ENCODE results near the gene ATRIP. TPM values are rescaled to one million over a fixed set of nuclear protein-coding genes. Genes with fewer than 3 reads are reported as not detected.
A peak's percentile ranks its signal among the peaks of the same experiment; 100 is the strongest.

Gene ATRIP
- polyA plus RNA-seq, 3 donors from 2014 or later: 6.4 to 12.6 (median 6.6) TPM

DNA sequence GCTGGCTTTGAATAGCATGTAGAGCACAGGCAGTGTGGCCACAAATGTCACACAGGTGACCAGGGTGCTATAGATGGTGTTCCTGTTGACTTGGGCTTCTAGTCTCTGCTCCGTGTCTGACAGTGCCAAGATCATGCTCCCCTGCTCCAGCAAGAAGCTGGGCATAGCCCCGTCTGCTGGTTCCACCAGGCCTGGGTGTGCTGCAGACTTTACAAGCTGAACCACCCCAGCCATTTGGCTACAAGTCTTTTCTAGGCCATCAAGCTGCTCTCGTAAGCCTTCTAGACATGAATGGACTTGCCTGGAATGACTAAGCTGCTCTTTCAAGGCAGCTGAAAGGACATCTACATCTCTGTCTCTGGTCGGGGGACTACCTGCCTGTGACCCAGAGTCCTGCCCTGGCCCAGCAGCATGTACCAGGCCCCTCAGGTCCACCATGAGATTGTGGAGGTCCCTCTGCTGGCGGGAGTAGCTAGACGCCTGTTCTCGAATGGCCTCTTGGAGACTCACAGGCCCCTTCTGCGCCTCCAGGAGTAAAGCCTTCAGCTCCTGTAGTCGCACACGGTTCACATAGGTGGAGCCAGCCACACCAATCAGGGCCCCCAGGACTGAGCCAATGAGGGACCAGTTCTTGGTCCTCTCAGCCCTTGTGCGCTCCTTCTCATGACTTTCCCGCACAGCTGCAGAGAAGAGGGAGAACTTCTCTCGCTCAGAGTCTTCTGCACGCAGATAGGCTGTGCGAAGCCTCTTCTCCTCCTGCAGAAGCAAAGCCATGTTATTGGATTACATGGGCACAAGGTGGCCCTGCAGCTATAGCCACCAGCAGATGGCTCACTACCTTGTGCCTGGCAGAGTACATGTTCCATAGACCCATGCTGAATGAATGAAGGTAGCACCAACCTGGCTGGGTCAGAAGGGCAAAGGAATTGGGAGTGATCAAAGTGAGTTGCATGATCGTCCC is 13.8 kb upstream of the ATRIP start:
- Mint-ChIP-seq H3K9me3 (no peaks in the 10 kb centered on the region), H3K27me3 (ENCODE audit: low read depth in 3 of 3) (no peaks in the 10 kb centered on the region), H3K4me1 (peaks cover 13 to 26% of the 10 kb centered on the region in 2 donors), H3K27ac (no peak overlapping the region), H3K4me3 (no peak overlapping the region), H3K36me3 (peaks cover 0 to 7% (median 0%) of the 10 kb centered on the region in 3 donors)
- DNase-seq: peak in 1 of 3 donors; percentile 16

GRCh38 chr3:48433472-48434118 is 12.9 kb upstream of the ATRIP start:
- H3K4me1 Mint-ChIP-seq: peaks cover 15 to 29% of the 10 kb centered on the region in 2 donors
- H3K27ac Mint-ChIP-seq: no peak overlapping the region
- H3K36me3 Mint-ChIP-seq: peaks cover 0 to 7% (median 0%) of the 10 kb centered on the region in 3 donors
- DNase-seq: no peak
- H3K27me3 Mint-ChIP-seq (ENCODE audit: low read depth in 3 of 3): no peaks in the 10 kb centered on the region
- H3K4me3 Mint-ChIP-seq: no peak overlapping the region
- H3K9me3 Mint-ChIP-seq: no peaks in the 10 kb centered on the region

- Mint-ChIP-seq H3K36me3 (peaks cover 0 to 7% (median 0%) of the 10 kb centered on the region in 3 donors), H3K27ac (peak overlapping the region in 2 of 6 donors; percentile 18 to 58), H3K9me3 (no peaks in the 10 kb centered on the region), H3K27me3 (ENCODE audit: low read depth in 3 of 3) (peaks cover 0 to 1% (median under 1%) of the 10 kb centered on the region in 3 donors), H3K4me1 (peaks cover 26 to 38% of the 10 kb centered on the region in 2 donors), H3K4me3 (no peak overlapping the region)
- DNase-seq: no peak
Observed at GRCh38 chr3:48434591-48435222, 11.8 kb upstream of the ATRIP start.

- DNase-seq: no peak
- H3K9me3 Mint-ChIP-seq: no peaks in the 10 kb centered on the region
- H3K4me3 Mint-ChIP-seq: no peak overlapping the region
- peaks cover 31 to 38% of the 10 kb centered on the region in 2 donors for H3K4me1 Mint-ChIP-seq
- H3K27ac Mint-ChIP-seq: peak overlapping the region in 2 of 6 donors; percentile 42 to 60
- peaks cover 0 to 6% (median 5%) of the 10 kb centered on the region in 3 donors for H3K27me3 Mint-ChIP-seq (ENCODE audit: low read depth in 3 of 3)
- H3K36me3 Mint-ChIP-seq: peaks cover 0 to 7% (median 0%) of the 10 kb centered on the region in 3 donors
Observed at GRCh38 chr3:48435223-48435595, 11.3 kb upstream of the ATRIP start.

- no peak overlapping the region for H3K4me3 Mint-ChIP-seq
- H3K36me3 Mint-ChIP-seq: peaks cover 0 to 7% (median 0%) of the 10 kb centered on the region in 3 donors
- peaks cover 4 to 7% (median 6%) of the 10 kb centered on the region in 3 donors for H3K27me3 Mint-ChIP-seq (ENCODE audit: low read depth in 3 of 3)
- peaks cover 38 to 40% of the 10 kb centered on the region in 2 donors for H3K4me1 Mint-ChIP-seq
- no peak overlapping the region for H3K27ac Mint-ChIP-seq
- no peaks in the 10 kb centered on the region for H3K9me3 Mint-ChIP-seq
- peak; percentile 79 to 81 (median 79) for DNase-seq
Observed at GRCh38 chr3:48435774-48436476, 10.6 kb upstream of the ATRIP start.

GRCh38 chr3:48436477-48436787 is 10.1 kb upstream of the ATRIP start:
- Mint-ChIP-seq H3K4me3 (no peak overlapping the region), H3K27me3 (ENCODE audit: low read depth in 3 of 3) (peaks cover 5 to 7% (median 6%) of the 10 kb centered on the region in 3 donors), H3K36me3 (peaks cover 0 to 8% (median 0%) of the 10 kb centered on the region in 3 donors)

GRCh38 chr3:48436855-48437254 is 9.7 kb upstream of the ATRIP start:
- Mint-ChIP-seq H3K4me1 (peaks cover 47 to 48% of the 10 kb centered on the region in 2 donors), H3K27ac (no peak overlapping the region), H3K36me3 (peaks cover 0 to 9% (median 0%) of the 10 kb centered on the region in 3 donors), H3K27me3 (ENCODE audit: low read depth in 3 of 3) (peaks cover 5 to 10% (median 6%) of the 10 kb centered on the region in 3 donors), H3K9me3 (no peaks in the 10 kb centered on the region), H3K4me3 (no peak overlapping the region)
- DNase-seq: no peak

More at GRCh38 chr3:48436477-48436787, 10.1 kb upstream of the ATRIP start:
- H3K27ac Mint-ChIP-seq: no peak overlapping the region
- no peaks in the 10 kb centered on the region for H3K9me3 Mint-ChIP-seq
- H3K4me1 Mint-ChIP-seq: peaks cover 43% of the 10 kb centered on the region in 2 donors
- no peak for DNase-seq

DNA sequence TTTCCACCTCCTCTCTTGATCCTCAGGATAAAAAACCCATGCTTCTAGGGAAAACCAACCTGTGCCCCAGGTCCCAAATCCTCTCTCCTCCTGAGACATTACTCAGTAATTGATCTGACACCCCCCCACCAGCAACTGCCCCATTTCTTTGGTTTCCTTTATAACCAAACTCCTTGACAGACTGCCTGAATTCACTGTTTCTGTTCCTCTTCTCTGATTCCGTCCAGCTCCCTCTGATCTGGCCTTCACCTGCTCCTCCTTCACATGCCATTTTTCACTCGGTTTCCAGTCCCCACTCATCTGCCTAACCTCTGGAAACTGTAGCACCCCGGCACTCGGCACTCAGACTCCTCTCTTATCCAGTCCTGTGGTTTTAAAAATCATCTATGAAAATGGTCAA is 8.7 kb upstream of the ATRIP start:
- Mint-ChIP-seq H3K9me3 (no peaks in the 10 kb centered on the region), H3K36me3 (peaks cover 0 to 8% (median 4%) of the 10 kb centered on the region in 3 donors), H3K27ac (peak overlapping the region in 4 of 6 donors; percentile 3 to 100 (median 100)), H3K4me3 (no peak overlapping the region), H3K4me1 (peaks cover 49 to 51% of the 10 kb centered on the region in 2 donors), H3K27me3 (ENCODE audit: low read depth in 3 of 3) (peaks cover 5 to 10% (median 6%) of the 10 kb centered on the region in 3 donors)
- DNase-seq: no peak

- peaks cover 43 to 44% of the 10 kb centered on the region in 2 donors for H3K4me1 Mint-ChIP-seq
- peaks cover 0 to 14% (median 4%) of the 10 kb centered on the region in 3 donors for H3K36me3 Mint-ChIP-seq
- peak; percentile 97 to 98 (median 98) for DNase-seq
- H3K9me3 Mint-ChIP-seq: no peaks in the 10 kb centered on the region
- peak within 1 kb of the TSS in 4 of 6 donors; percentile 99 to 100 (median 100) for H3K27ac Mint-ChIP-seq
- peaks cover 5 to 12% (median 6%) of the 10 kb centered on the region in 3 donors for H3K27me3 Mint-ChIP-seq (ENCODE audit: low read depth in 3 of 3)
- peak within 1 kb of the TSS; percentile 93 to 100 (median 96) for H3K4me3 Mint-ChIP-seq
Observed at GRCh38 chr3:48439820-48440589, 6.5 kb upstream of the ATRIP start, which contains the start of the genes CCDC51 and TMA7. CCDC51 (minus strand) TSS chr3:48440119; CDS start chr3:48435128, 4,991 bp downstream. TMA7 (plus strand) TSS chr3:48440257; CDS start chr3:48440297, 40 bp downstream.

DNA sequence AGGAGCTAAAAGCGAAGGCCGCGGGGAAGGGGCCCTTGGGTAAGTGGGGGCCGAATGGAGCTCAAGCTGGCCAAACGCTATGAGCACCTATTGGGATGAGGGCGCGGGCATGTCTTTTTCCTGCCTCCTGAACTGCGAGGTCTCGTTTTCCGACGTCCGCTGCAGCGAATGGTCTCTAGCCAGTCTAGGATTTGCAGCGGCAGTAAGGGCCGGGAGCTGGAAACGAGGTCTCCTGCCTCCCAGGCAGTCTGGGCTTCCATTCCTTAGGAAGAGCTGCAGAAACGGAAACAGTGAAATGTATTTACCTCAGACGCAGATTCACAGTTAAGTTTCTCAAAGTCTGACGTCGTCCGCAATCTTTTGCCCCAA is 6.0 kb upstream of the ATRIP start:
- peak in 1 of 3 donors; percentile 23 for DNase-seq
- peak overlapping the region; percentile 93 to 100 (median 96) for H3K4me3 Mint-ChIP-seq
- peak overlapping the region in 4 of 6 donors; percentile 99 to 100 (median 100) for H3K27ac Mint-ChIP-seq
- H3K4me1 Mint-ChIP-seq: peaks cover 44 to 45% of the 10 kb centered on the region in 2 donors
- H3K36me3 Mint-ChIP-seq: peaks cover 0 to 14% (median 4%) of the 10 kb centered on the region in 3 donors
- peaks cover 6 to 13% (median 7%) of the 10 kb centered on the region in 3 donors for H3K27me3 Mint-ChIP-seq (ENCODE audit: low read depth in 3 of 3)
- H3K9me3 Mint-ChIP-seq: no peaks in the 10 kb centered on the region

- DNase-seq: no peak
- peaks cover 0 to 14% (median 4%) of the 10 kb centered on the region in 3 donors for H3K36me3 Mint-ChIP-seq
- H3K4me1 Mint-ChIP-seq: peaks cover 53 to 55% of the 10 kb centered on the region in 2 donors
- peaks cover 6 to 13% (median 12%) of the 10 kb centered on the region in 3 donors for H3K27me3 Mint-ChIP-seq (ENCODE audit: low read depth in 3 of 3)
- peak overlapping the region; percentile 93 to 100 (median 96) for H3K4me3 Mint-ChIP-seq
- H3K27ac Mint-ChIP-seq: peak overlapping the region in 4 of 6 donors; percentile 99 to 100 (median 100)
- H3K9me3 Mint-ChIP-seq: peaks cover 0 to 2% (median 0%) of the 10 kb centered on the region in 6 donors
Observed at GRCh38 chr3:48441940-48442339, 4.6 kb upstream of the ATRIP start.

GRCh38 chr3:48445277-48445882 is 1.2 kb upstream of the ATRIP start:
- H3K4me1 Mint-ChIP-seq: peaks cover 46 to 55% of the 10 kb centered on the region in 2 donors
- H3K9me3 Mint-ChIP-seq: peaks cover 0 to 2% (median 0%) of the 10 kb centered on the region in 6 donors
- peaks cover 4 to 18% (median 4%) of the 10 kb centered on the region in 3 donors for H3K36me3 Mint-ChIP-seq
- H3K27ac Mint-ChIP-seq: peak overlapping the region; percentile 88 to 97 (median 94)
- no peak for DNase-seq
- H3K4me3 Mint-ChIP-seq: peak overlapping the region; percentile 85 to 93 (median 88)
- peaks cover 0 to 13% (median 6%) of the 10 kb centered on the region in 3 donors for H3K27me3 Mint-ChIP-seq (ENCODE audit: low read depth in 3 of 3)
